Upper lobe of left lung (tissue), 4 donors: Measurements from ENCODE around the gene PDE1C.

ENCODE experiments used
- CTCF ChIP-seq, 6 experiments: fragments of 450-650 bp in 4 of 6; fragments of 200-600 bp in 2 of 6; sonication (generic) in 2 of 6; IDR thresholded peaks; one replicate each; pipeline ENCODE4 v1.5.1; 2016 to 2019; ENCODE audit warnings: antibody characterized with exemption in 6 of 6
- POLR2A ChIP-seq, 4 donors: fragments of 450-650 bp; IDR thresholded peaks; one replicate each; pipeline ENCODE4 v1.5.1; 2016 to 2017; ENCODE audit warnings: antibody characterized with exemption in 4 of 4, mild to moderate bottlenecking in 2 of 4
- POLR2AphosphoS5 ChIP-seq, 2 donors: sonication (generic); formaldehyde crosslinking; IDR thresholded peaks; one replicate each; pipeline ENCODE4 v1.5.1; 2017; ENCODE audit warnings: antibody characterized with exemption in 2 of 2

- TF ChIP-seq CTCF (IDR thresholded peaks at IDR 0.05) (no peak), POLR2A (IDR thresholded peaks at IDR 0.05) (no peak), POLR2AphosphoS5 (IDR thresholded peaks at IDR 0.05) (no peak)
Observed at GRCh38 chr7:32037650-32038198, 32.5 kb downstream of the PDE1C start.
